ENCODE results near the gene COX20. TPM values are rescaled to one million over a fixed set of nuclear protein-coding genes. Genes with fewer than 3 reads are reported as not detected.

Gene COX20
- polyA plus RNA-seq, 1 of the 3 experiments (the other 2 are of a cell fraction): 24.8 TPM

DNA sequence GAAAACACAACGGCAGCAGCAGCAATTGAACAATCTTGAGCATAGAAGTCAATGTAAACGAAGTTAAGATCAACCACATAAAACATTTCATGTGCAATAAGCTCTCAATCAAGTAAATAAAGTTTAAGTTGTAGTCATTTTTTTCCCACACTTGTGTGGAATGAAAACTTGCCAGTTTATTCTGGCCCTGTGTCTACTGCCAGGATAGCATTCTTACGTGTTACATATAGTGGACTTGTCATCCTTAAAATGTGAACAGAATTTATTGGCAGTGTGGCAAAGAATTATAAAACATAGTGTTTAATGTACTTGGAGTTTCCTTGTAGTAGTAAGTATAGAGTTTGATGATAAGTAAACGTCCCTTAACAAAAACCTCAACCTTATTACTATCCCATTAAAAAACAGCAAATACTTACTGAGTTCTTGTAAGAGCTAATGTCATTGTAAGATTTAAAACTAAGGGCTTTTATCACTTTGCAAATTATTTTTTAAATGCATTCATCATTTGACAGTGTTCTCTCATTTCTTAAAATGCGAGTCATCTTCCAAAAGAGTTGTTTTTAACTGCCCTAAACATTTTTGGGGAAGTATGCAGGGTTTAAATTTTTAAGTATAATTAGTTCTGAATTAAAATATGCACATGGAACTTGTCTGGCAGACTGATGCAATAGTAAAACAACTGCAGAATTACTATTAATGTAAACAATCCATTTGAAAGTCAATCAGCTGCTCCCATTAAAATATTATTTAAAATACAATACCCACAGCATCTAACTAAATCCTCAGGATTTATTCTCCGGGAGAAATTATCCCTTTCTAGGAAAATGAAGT, 7.9 kb downstream of the COX20 start:
- ChIA-PET POLR2A (no interaction called here), CTCF (interaction anchor here (1.2 to 2.9 kb wide), 3 partner anchors 12 to 199 kb away, joined by 3 to 10 read pairs (median 4); no protein-coding TSS in a partner anchor)
- H3K9me3 ChIP-seq: no peaks in the 10 kb centered on the region
- no peak for DNase-seq
- no peak overlapping the region for H3K4me2 ChIP-seq
- no peak overlapping the region for H3K9ac ChIP-seq
- no peaks in the 10 kb centered on the region for H3K9me2 ChIP-seq
- H2AFZ ChIP-seq (ENCODE audit: low read depth): no peak overlapping the region
- H3K4me1 ChIP-seq (ENCODE audit: control insufficient read depth in 1 of 2, insufficient read depth in 2 of 2, low read depth in 1 of 2, low read length in 1 of 2): peaks cover 0 to 10% of the 10 kb centered on the region in 2 experiments; a peak in 1 of 4 replicates
- H3K27me3 ChIP-seq (ENCODE audit: insufficient read depth): no peaks in the 10 kb centered on the region
- peaks cover 78% of the 10 kb centered on the region for H3F3A ChIP-seq (replicated peaks; ENCODE audit: insufficient read depth)
- peaks cover 93% of the 10 kb centered on the region for H3K79me2 ChIP-seq (ENCODE audit: insufficient read depth)
- TF ChIP-seq POLR2AphosphoS5 (IDR thresholded peaks at IDR 0.05; ENCODE audit: low read depth, low read length): peak; percentile 27; the same call in 1 of the 2 replicates
- TF ChIP-seq, protein P1, sequence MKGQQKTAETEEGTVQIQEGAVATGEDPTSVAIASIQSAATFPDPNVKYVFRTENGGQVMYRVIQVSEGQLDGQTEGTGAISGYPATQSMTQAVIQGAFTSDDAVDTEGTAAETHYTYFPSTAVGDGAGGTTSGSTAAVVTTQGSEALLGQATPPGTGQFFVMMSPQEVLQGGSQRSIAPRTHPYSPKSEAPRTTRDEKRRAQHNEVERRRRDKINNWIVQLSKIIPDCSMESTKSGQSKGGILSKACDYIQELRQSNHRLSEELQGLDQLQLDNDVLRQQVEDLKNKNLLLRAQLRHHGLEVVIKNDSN (IDR thresholded peaks at IDR 0.05; ENCODE audit: borderline replicate concordance, low read depth): no peak
- 90% methylated on average over 6 of the region's 6 CpGs for WGBS (ENCODE audit: low lambda C conversion rate)
- H3K36me3 ChIP-seq (replicated peaks in 1 of 2; ENCODE audit: control insufficient read depth in 1 of 2, insufficient read depth in 2 of 2, low read length in 1 of 2): peaks cover 83 to 98% of the 10 kb centered on the region in 2 experiments
- peak overlapping the region; percentile 43 to 53; a peak in 3 of 4 replicates for H3K27ac ChIP-seq (ENCODE audit: low read depth in 2 of 2, low read length in 1 of 2)
- peaks cover 3% of the 10 kb centered on the region; the same call in 1 of the 2 replicates for H4K20me1 ChIP-seq (ENCODE audit: insufficient read depth)
- H3K4me3 ChIP-seq (ENCODE audit: low read depth in 2 of 2, low read length in 1 of 2): no peak overlapping the region

DNA sequence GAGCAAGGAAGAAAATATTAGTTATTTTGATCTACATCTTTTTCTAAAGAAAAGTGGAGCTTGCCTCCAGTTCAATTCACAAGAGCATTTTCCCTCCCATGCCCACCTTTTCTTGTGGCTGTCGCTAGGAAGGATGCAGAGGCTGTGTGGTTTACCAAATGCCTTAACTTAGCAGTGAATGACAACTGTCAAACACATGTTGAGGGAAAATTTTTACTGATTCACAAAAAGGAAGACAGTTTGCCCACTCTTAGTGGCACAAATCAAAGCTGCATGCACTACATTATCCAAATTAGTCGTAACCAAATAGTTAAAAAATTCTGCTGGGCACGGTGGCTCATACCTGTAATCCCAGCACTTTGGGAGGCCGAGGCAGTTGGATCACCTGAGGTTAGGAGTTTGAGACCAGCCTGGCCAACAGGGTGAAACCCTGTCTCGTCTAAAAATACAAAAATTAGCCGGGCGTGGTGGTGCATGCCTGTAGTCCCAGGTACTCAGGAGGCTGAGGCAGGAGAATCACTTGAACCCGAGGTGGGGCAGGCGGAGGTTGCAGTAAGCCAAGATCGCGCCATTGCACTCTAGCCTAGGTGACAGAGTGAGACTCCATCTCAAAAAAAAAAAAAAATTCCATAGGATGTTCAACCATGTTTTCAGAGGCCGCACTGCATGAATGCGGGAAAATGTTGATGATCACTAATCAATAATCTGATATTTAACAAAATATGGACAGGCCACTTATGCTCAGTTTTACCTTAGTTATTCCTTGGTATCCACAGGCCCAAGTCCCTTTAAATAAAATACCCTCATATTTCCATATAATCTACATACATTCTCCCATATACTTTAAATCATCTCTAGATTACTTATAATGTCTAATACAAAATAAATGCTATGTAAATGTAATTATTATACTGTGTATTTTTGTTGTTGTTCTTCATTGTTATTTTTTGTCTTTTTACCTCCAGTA, 9.0 kb downstream of the COX20 start:
- POLR2A ChIA-PET: no interaction called here
- no peak overlapping the region for H2AFZ ChIP-seq (ENCODE audit: low read depth)
- peak overlapping the region; percentile 43 to 53; a peak in 3 of 4 replicates for H3K27ac ChIP-seq (ENCODE audit: low read depth in 2 of 2, low read length in 1 of 2)
- WGBS (ENCODE audit: low lambda C conversion rate): 98% methylated on average over 13 of the region's 13 CpGs
- peaks cover 0 to 10% of the 10 kb centered on the region in 2 experiments; a peak in 1 of 4 replicates for H3K4me1 ChIP-seq (ENCODE audit: control insufficient read depth in 1 of 2, insufficient read depth in 2 of 2, low read depth in 1 of 2, low read length in 1 of 2)
- H3K27me3 ChIP-seq (ENCODE audit: insufficient read depth): no peaks in the 10 kb centered on the region
- peaks cover 84% of the 10 kb centered on the region for H3F3A ChIP-seq (replicated peaks; ENCODE audit: insufficient read depth)
- CTCF ChIA-PET: interaction anchor here (1.3 kb wide), 1 partner anchor 17 kb away, joined by 3 read pairs; no protein-coding TSS in a partner anchor
- no peak overlapping the region for H3K9ac ChIP-seq
- no peaks in the 10 kb centered on the region for H3K9me3 ChIP-seq
- TF ChIP-seq REST (IDR thresholded peaks at IDR 0.05; ENCODE audit: low read depth, low read length) (no peak), FOSL2 (IDR thresholded peaks at IDR 0.05; ENCODE audit: borderline replicate concordance, low read depth) (no peak), JUND (IDR thresholded peaks at IDR 0.05) (peak; percentile 21; the same call in 1 of the 2 replicates), RFX5 (IDR thresholded peaks at IDR 0.05; ENCODE audit: low read length) (no peak)
- H3K36me3 ChIP-seq (replicated peaks in 1 of 2; ENCODE audit: control insufficient read depth in 1 of 2, insufficient read depth in 2 of 2, low read length in 1 of 2): peaks cover 88 to 98% of the 10 kb centered on the region in 2 experiments
- no peaks in the 10 kb centered on the region for H3K9me2 ChIP-seq
- H3K4me3 ChIP-seq (ENCODE audit: low read depth in 2 of 2, low read length in 1 of 2): no peak overlapping the region
- peaks cover 92% of the 10 kb centered on the region for H3K79me2 ChIP-seq (ENCODE audit: insufficient read depth)
- no peak overlapping the region for H3K4me2 ChIP-seq
- no peaks in the 10 kb centered on the region for H4K20me1 ChIP-seq (ENCODE audit: insufficient read depth)
- DNase-seq: no peak
